Superior temporal gyrus (tissue), 1 donor: ENCODE measurements around the gene EIF4A3.
"Not testable (repeated sequence)": the region's sequence is repeated elsewhere in the genome, so short reads cannot be mapped to it uniquely, and the experiment has no call there.

Experiments used
- DNase-seq: peaks from one replicate; pipeline ENCODE4 v3.0.0-alpha.2; 2016; ENCODE audit errors: extremely low spot score

Gene EIF4A3

DNA sequence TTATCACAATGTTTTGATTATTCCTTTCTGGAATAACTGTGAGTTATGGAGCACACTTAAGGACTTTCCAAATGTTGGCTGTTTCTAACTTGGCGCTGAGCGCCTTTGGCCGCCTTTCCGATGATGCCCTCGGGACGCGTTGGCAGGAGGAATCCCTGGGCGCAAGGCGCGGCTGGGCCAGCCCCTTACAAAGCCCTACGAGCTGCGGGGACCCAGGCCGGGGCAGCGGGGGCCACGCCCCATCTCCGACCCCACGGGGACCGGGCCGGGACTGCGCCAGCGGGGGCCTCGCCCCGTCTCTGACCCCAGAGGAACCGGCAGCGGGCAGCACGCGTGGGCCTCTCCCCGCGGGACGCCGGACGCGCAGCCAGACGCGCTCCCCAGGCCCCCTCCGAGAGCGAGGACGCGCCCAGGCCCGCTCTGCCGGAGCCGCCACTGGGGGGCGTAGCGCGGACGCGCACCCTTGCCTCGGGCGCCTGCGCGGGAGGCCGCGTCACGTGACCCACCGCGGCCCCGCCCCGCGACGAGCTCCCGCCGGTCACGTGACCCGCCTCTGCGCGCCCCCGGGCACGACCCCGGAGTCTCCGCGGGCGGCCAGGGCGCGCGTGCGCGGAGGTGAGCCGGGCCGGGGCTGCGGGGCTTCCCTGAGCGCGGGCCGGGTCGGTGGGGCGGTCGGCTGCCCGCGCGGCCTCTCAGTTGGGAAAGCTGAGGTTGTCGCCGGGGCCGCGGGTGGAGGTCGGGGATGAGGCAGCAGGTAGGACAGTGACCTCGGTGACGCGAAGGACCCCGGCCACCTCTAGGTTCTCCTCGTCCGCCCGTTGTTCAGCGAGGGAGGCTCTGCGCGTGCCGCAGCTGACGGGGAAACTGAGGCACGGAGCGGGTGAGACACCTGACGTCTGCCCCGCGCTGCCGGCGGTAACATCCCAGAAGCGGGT is 45.6 kb downstream of the EIF4A3 start, which contains the start of gene GAA:
Gene GAA, plus strand, starts transcription at position 571 of the 935 bp plus-strand sequence. CDS start 3,006 bp downstream, outside the sequence.
- peak; percentile 79 for DNase-seq

DNA sequence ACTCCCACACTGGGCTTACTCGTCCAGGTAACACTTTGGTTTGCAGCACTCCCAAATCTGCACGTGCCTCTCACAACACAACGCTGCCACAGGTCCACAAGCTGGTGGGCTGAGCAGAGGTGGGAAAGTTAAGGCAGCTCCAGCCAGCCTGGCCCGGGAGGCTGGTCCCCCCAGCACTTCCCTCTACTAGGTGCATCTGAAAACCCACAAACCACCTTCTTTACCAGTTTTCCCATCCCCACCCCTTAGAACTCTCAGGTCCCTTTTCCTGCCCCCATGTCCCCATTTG is 46.9 kb downstream of the EIF4A3 start:
- no peak for DNase-seq

DNA sequence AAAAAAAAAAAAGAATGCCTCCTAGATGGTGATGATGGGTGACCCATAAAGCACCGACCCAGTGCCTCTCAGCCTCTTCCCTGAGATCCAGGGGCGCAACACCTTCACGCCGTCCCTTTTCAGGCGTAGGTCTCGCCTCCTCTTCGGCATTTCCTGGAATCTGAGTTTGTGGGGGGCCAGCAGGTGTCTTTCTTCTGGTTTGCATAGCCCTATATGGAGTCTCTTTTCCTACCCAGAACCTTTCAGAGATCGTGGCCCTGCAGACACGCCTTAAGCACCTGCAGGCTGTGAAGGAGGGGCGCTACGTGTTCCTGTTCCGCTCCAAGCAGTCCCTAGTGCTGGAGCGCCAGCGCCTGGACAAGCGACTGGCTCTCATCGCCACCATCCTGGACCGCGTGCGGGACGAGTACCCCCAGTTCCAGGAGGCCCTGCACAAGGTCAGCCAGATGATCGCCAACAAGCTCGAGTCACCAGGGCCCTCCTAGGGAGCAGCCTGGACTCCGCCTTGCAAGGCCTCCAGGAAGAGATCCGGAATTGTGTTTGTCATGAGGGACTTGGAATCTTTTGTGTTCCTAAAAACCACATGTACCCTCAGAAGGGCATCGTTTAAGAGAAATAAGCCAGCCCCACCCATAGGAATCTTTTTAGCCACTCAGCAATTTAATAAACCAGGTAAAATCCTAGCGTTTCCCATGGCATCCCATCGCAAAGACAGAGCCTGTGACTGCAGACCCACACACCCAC is 47.5 kb downstream of the EIF4A3 start:
- DNase-seq: no peak

DNA sequence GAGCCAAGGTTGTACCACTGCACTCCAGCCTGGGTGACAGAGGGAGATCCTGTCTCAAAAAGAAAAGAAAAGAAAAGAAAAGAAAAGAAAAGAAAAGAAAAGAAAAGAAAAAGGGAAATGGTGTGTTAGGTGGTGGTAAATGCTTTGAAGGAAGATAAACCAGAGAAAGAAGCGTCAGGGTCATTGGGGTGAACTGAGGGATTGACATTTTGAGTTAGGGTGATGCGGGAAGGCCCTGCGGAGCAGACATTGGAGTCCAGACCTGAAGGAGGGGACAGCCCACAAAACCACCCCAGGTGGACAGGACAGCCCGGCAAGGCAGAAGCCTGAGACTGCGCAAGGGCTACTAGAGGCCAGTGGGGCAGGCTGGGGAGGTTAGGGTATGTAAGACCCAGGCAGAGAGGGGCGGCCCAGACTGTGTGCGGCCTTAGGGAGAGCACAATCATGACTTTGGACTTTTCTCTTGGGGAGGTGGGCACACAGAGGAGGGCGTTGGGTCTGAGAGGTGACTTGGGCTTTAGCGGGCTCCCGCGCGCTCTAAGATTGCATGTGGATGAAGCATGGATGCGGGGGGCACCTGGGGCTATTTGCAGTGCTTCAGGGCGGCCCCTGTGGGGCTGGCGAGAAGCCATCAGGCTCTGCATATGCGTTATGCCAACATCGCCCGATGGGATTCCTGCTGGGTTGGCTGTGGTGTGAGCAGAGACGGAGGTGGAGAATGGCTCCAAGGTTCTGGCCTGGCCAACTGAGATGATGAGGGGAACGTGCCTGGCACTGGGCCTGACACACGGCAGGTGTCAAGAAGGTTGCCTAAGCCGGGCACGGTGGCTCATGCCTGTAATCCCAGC is 48.9 kb downstream of the EIF4A3 start:
- no peak for DNase-seq

- DNase-seq: no peak
Measured at GRCh38 chr17:80097127-80097621, 49.8 kb downstream of the EIF4A3 start.

GRCh38 chr17:80096561-80097021 is 50.3 kb downstream of the EIF4A3 start:
- DNase-seq: no peak

GRCh38 chr17:80095844-80096475 is 51.0 kb downstream of the EIF4A3 start:
- no peak for DNase-seq

DNA sequence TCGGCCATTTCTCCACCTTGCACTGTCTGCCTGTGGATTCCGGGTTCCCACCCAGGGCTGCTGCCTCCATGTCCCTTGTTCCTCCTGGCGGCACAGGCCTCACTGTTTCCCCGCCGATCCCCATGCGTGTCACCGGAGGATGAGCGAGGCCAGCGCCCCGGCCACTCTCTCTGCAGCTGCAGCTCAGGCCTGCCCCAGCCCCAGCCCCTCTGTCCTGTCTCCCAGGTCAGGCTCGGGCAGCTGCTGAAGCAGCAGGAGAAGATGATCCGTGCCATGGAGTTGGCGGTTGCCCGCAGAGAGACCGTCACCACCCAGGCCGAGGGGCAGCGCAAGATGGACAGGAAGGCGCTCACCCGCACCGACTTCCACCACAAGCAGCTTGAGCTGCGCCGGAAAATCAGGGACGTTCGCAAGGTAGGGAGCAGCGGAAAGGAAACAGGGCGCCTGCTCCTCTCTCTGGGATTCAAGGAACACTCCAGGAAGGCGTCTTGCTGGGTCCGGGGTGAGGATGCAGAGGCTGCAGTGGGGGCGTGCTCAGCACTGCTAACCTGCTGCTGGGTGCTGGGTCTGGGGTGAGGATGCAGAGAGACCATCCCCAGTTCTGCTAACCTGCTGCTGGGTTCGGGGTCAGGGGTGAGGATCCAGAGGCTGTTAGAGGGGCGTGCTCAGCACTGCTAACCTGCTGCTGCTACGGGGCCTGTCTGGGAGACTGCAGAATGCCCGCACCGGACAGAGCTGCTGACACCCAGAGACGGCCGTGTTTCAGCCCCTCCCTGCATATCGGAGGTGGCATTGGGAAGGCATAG is 51.7 kb downstream of the EIF4A3 start:
- no peak for DNase-seq

DNA sequence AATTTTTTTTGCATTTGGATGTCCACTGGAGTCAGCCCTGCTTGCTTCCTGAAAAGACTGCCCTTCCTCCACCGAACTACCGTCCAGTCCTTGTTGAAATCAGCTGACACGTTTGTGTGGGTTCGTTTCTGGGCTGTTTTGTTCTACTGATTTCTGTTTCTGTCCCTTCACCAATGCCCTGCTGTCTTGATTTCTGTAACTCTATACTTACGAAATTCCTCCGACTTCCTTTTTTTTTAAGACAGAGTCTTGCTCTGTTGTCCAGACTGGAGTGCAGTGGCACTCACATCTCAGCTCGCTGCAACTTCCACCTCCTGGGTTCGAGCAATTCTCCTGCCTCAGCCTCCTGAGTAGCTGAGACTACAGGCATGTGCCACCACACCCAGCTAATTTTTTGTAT is 54.0 kb downstream of the EIF4A3 start:
- DNase-seq: no peak

DNA sequence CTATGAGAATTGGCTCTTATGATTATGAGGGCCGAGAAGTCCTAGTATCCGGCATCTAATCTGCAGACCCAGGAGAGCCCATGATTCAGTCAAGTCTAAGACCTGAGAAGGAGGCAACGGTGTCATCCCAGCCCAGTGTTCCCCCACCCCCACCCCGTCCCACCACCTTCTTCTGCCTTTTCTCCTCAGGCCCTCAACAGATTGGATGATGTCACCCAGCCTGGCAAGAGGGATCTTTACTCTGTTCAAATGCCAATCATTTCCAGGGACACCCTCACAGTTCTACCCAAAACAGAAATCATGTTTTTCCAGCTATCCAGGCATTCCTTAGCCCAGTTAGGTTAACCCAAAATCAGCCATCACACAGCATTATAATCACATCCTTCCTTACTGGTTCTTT is 55.6 kb downstream of the EIF4A3 start:
- no peak for DNase-seq

DNA sequence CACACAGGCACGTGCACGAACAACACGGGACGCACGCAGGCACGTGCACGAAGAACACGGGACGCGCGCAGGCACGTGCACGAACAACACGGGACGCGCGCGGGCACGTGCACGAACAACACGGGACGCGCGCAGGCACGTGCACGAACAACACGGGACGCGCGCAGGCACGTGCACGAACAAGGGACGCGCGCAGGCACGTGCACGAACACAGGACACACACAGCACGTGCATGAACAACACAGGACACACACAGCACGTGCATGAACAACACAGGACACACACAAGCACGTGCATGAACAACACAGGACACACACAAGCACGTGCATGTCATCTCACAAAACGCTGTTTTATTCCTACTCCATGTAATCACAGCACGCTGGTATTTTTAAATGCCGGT is 56.8 kb downstream of the EIF4A3 start:
- DNase-seq: not testable (repeated sequence)

DNA sequence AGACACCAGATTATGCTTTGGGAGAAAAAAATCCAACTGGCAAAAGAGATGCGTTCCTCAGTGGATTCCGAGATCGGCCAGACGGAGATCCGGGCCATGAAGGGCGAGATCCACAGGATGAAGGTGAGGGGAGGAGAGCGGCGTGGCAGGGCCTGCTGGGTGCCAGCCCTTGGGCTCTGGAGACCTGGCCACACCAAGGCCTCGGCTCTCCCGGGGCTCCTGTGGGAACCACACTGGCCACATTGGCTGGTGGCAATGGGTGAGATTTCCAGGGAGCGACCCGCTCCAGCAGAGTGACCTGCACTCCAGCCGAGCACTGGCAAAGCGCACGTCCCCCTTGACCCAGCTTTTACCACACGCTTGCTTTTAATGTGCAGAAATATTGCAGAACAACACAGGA is 57.2 kb downstream of the EIF4A3 start:
- no peak for DNase-seq

DNA sequence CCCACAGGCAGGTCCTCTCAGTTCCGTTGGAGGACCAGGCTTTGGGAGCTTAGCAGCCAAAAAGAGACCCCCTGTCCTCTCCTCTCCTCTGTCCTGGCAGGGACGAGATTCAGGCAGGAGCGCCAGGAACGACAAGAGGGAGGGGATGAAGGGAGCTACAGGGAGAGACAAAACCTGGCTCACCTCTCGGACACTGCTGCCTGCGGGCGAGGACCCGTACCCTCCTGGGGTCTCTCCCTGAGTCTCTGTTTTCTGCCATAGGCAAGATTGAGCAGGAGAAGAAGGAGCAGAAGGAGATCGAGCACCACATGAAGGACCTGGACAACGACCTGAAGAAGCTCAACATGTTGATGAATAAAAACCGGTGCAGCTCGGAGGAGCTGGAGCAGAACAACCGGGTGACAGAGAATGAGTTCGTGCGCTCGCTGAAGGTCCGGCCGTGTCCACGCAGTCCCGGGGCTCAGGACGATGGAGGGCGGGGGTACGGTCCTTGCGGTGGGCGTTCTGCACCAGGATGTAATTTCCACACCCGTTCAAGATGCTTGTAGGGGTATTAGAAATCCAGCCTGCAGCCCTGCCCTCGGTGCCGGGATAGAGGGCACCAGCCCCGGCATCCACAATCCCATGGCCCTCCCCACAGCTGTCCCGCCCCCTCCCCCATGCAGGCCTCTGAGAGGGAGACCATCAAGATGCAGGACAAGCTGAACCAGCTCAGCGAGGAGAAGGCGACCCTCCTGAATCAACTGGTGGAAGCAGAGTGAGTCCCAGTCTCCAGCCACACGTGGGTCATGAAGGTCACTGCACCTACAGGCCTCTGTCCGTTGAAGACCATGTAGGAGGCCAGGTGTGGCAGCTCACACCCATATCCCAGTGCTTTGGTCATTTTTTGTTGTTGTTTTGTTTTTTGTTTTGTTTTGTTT is 59.3 kb downstream of the EIF4A3 start:
- no peak for DNase-seq

DNA sequence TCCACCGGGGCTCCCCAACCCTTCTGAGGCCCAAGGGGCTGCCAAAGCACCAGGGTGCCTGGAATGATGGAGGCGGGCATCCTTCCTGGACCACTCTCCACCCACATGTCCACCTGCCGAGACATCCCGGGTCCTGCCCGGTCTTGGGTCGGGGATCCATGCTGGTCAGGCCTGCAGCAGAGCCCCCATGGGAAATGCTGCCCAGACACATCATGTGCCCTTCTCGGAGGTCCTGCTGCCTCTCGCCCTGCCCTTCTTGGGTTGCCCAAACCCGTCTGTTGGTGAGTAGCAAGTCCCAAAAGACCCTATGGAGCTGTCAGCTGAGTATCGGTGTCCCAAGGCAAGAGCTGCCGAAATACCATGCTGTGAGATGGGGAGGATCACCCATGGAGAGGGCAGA is 60.3 kb downstream of the EIF4A3 start:
- DNase-seq: no peak

- no peak for DNase-seq
Measured at GRCh38 chr17:80086081-80086480, 60.8 kb downstream of the EIF4A3 start.

DNA sequence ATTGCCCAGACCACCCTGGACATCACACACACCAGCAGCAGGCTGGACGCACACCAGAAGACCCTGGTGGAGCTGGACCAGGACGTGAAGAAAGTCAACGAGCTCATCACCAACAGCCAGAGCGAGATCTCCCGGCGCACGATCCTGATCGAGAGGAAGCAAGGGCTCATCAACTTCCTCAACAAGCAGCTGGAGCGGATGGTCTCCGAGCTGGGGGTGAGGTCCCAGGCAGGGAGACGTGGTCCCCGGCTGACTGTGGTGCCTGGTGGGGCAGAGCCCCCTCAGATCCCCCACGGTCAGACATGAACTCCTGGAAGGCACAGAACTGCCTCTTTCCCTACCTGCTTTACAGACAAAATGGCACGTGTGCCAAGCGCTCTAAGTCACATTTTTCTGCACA is 62.2 kb downstream of the EIF4A3 start:
- no peak for DNase-seq
